NT2/D1 (cell line): Measurements from ENCODE around the gene BIN1.

Experiments used
- SUZ12 ChIP-seq: IDR thresholded peaks from 2 replicates; pipeline ENCODE4 v1.6.1; 2011; ENCODE audit not compliant: insufficient read length, insufficient read depth; ENCODE audit errors: extremely low read depth
- YY1 ChIP-seq: IDR thresholded peaks from 2 replicates; pipeline ENCODE4 v1.6.1; 2011; ENCODE audit not compliant: insufficient read length, insufficient read depth

DNA sequence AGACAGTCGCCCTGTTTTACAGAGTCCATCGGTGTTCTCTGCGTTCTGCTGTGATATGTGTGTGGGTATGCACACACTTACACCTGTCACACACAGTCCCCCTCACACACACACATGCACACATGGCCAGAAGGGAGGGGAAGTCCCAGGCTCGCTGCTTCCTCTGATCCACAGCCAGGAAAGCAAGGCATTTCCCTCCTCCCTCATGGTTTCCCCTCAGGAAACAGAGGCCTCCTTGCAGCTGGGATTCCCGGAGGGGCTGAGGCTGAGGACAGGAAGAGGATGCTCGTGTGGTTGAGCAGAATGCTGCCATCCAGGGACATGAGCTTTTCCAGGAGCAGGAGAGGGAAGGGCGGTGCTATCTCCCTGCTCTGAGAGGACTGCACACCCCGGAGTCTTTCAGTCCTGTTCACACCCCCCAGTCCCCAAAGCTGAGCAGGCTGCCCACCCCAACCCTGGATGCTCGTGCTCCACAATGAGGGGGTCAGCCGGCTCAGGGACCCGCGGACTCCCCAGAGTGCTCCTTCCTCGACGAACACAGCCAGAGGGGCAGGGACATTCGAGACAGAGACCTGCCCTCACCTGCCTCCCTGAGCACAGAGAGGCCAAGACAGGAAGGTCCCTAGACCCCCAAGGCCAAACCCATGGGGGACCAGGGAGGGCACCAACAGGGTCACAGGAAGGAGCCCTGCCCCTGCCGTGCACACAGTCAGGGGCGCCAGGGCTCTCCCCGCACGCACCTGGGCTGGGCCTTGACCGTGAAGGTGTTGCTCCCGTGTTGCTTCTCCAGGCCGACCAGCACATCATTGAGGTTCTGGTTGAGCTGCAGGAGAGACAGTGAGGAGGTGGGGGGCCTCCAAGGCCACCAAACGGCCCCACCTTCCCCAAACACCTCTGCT, 45.3 kb downstream of the BIN1 start:
- TF ChIP-seq SUZ12, result no peak
- TF ChIP-seq YY1, result no peak
